Progenitor cell of endocrine pancreas (in vitro differentiated cells): ENCODE results near the gene RHOT1. TPM values are rescaled to one million over a fixed set of nuclear protein-coding genes. Genes with fewer than 3 reads are reported as not detected.
A peak's percentile ranks its signal among the peaks of the same experiment; 100 is the strongest.
"Not testable (repeated sequence)": the region's sequence is repeated elsewhere in the genome, so short reads cannot be mapped to it uniquely, and the experiment has no call there.

Experiments
- DNase-seq: peaks from one replicate; pipeline ENCODE4 v3.0.0; 2021; ENCODE audit warnings: low spot score; ENCODE audit not compliant: unreplicated experiment
- H3K27ac Mint-ChIP-seq: 2 replicates; pipeline ENCODE4 v1.8.0; 2021; ENCODE audit warnings: mild to moderate bottlenecking, moderate library complexity, mixed read lengths
- H3K27me3 Mint-ChIP-seq: 2 replicates; pipeline ENCODE4 v1.8.0; 2021; ENCODE audit warnings: mixed read lengths
- H3K36me3 Mint-ChIP-seq: 2 replicates; pipeline ENCODE4 v1.8.0; 2022; ENCODE audit warnings: mixed read lengths; ENCODE audit not compliant: insufficient read depth
- H3K4me1 Mint-ChIP-seq: 2 replicates; pipeline ENCODE4 v1.8.0; 2021; ENCODE audit warnings: low read depth, mixed read lengths
- H3K4me3 Mint-ChIP-seq: 2 replicates; pipeline ENCODE4 v1.8.0; 2021; ENCODE audit warnings: low read depth, mild to moderate bottlenecking, moderate library complexity, mixed read lengths
- H3K9me3 Mint-ChIP-seq: 2 replicates; pipeline ENCODE4 v1.8.0; 2021; ENCODE audit warnings: low read depth, mixed read lengths
- CTCF ChIP-seq: fragments of 200-600 bp; sonication (generic); IDR thresholded peaks from one replicate; pipeline ENCODE4 v1.5.0; 2021; ENCODE audit warnings: antibody characterized with exemption, mild to moderate bottlenecking; ENCODE audit not compliant: unreplicated experiment
- total RNA-seq: library from RNA; stranded (reverse); gene quantifications from 2 replicates; pipeline ENCODE4 v1.2.1, GENCODE V29; 2021

Gene RHOT1
- total RNA-seq, 1 donor from 2014 or later, result 33.1 TPM

GRCh38 chr17:32111141-32111771 is 31.0 kb upstream of the RHOT1 start:
- TF ChIP-seq CTCF, result no peak
- Mint-ChIP-seq H3K27ac (no peak overlapping the region), H3K4me1 (no peaks in the 10 kb centered on the region), H3K4me3 (no peak overlapping the region), H3K36me3 (no peaks in the 10 kb centered on the region), H3K27me3 (no peaks in the 10 kb centered on the region), H3K9me3 (no peaks in the 10 kb centered on the region)
- no peak for DNase-seq

GRCh38 chr17:32112416-32112815 is 29.9 kb upstream of the RHOT1 start:
- no peak overlapping the region for H3K27ac Mint-ChIP-seq
- H3K27me3 Mint-ChIP-seq, result peaks cover 3% of the 10 kb centered on the region
- H3K4me3 Mint-ChIP-seq, result no peak overlapping the region
- no peaks in the 10 kb centered on the region for H3K36me3 Mint-ChIP-seq
- peaks cover 2% of the 10 kb centered on the region for H3K4me1 Mint-ChIP-seq
- DNase-seq, result no peak
- H3K9me3 Mint-ChIP-seq, result no peaks in the 10 kb centered on the region
- TF ChIP-seq CTCF, result no peak

GRCh38 chr17:32114536-32114935 is 27.8 kb upstream of the RHOT1 start:
- DNase-seq, result no peak
- no peak for TF ChIP-seq CTCF
- Mint-ChIP-seq H3K4me3 (no peak overlapping the region), H3K27me3 (peaks cover 4% of the 10 kb centered on the region), H3K36me3 (no peaks in the 10 kb centered on the region), H3K9me3 (no peaks in the 10 kb centered on the region), H3K27ac (no peak overlapping the region), H3K4me1 (peaks cover 2% of the 10 kb centered on the region)

GRCh38 chr17:32115546-32115945 is 26.8 kb upstream of the RHOT1 start:
- not testable (repeated sequence) for H3K27me3 Mint-ChIP-seq, DNase-seq, H3K9me3 Mint-ChIP-seq, H3K27ac Mint-ChIP-seq, H3K36me3 Mint-ChIP-seq, H3K4me1 Mint-ChIP-seq, H3K4me3 Mint-ChIP-seq

- Mint-ChIP-seq H3K9me3 (no peaks in the 10 kb centered on the region), H3K27me3 (peaks cover 10% of the 10 kb centered on the region), H3K36me3 (no peaks in the 10 kb centered on the region), H3K4me3 (no peak overlapping the region), H3K4me1 (peaks cover 2% of the 10 kb centered on the region), H3K27ac (peak overlapping the region; percentile 24)
- TF ChIP-seq CTCF, result no peak
- DNase-seq, result no peak
Observed at GRCh38 chr17:32116937-32117336, 25.4 kb upstream of the RHOT1 start.

GRCh38 chr17:32117399-32117798 is 24.9 kb upstream of the RHOT1 start:
- no peak for DNase-seq
- TF ChIP-seq CTCF, result no peak
- peaks cover 10% of the 10 kb centered on the region for H3K27me3 Mint-ChIP-seq
- H3K4me1 Mint-ChIP-seq, result peaks cover 2% of the 10 kb centered on the region
- no peak overlapping the region for H3K4me3 Mint-ChIP-seq
- no peaks in the 10 kb centered on the region for H3K36me3 Mint-ChIP-seq
- H3K27ac Mint-ChIP-seq, result no peak overlapping the region
- no peaks in the 10 kb centered on the region for H3K9me3 Mint-ChIP-seq

- H3K27ac Mint-ChIP-seq, H3K9me3 Mint-ChIP-seq, H3K4me3 Mint-ChIP-seq, H3K4me1 Mint-ChIP-seq, DNase-seq, H3K36me3 Mint-ChIP-seq: not testable (repeated sequence)
- H3K27me3 Mint-ChIP-seq, result peaks cover 10% of the 10 kb centered on the region
Observed at GRCh38 chr17:32118088-32118487, 24.2 kb upstream of the RHOT1 start.
